Adipose tissue (tissue), 3 donors: ENCODE data around the gene TEX50. TPM values are rescaled to one million over a fixed set of nuclear protein-coding genes. Genes with fewer than 3 reads are reported as not detected.
"Not testable (repeated sequence)": the region's sequence is repeated elsewhere in the genome, so short reads cannot be mapped to it uniquely, and the experiment has no call there.

Experiments used
- H3K27ac ChIP-seq: one replicate; pipeline ENCODE4 v1.5.1; 2013; ENCODE audit warnings: low read depth, low read length
- WGBS, 3 donors: extraction: QIAGEN DNeasy Blood & Tissue Kit; methylation state at CpG; one replicate each; pipeline ENCODE4 v1.1.7; 2013; 5-methylcytosine and 5-hydroxymethylcytosine counted together
- polyA plus RNA-seq, 3 donors: library from polyadenylated mRNA; stranded (reverse); fragments of 200-250 nt; gene quantifications; one replicate each; pipeline ENCODE4 v1.2.3, GENCODE V29; 2013
- donor health status: healthy with polysubstance abuse.
- donor health status: Bipolar disorder and iron deficiency.
- donor health status: healthy.

Gene TEX50, protein sequence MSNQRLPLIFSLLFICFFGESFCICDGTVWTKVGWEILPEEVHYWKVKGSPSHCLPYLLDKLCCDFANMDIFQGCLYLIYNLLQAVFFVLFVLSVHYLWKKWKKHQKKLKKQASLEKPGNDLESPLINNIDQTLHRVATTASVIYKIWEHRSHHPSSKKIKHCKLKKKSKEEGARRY
- not detected for polyA plus RNA-seq

DNA sequence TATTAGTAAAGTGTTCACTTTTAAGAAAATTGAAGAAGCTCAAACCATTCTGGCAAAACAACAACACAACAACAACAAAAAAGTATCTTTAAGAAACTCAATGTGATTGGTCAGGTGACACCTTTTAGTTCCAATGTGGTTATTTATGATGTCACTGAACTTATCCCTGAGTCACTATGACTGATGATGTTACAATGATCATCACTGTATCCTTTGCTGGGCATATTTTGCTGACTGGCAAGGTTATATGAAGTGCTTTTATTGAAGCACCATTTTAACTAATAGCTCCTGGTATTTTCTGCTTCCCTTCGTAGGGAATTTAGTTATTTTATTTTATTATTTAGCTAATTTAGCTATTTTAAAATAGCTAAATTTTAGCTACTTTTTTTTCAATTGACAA is at the start of gene TEX50:
TEX50 (plus strand) TSS at position 223 of the 400 bp plus-strand sequence. CDS start 184 bp downstream, outside the sequence.
- 78 to 87% (median 81%) methylated on average over 1 of the region's 1 CpG for WGBS, 3 donors
- H3K27ac ChIP-seq: no peak within 1 kb of the TSS

DNA sequence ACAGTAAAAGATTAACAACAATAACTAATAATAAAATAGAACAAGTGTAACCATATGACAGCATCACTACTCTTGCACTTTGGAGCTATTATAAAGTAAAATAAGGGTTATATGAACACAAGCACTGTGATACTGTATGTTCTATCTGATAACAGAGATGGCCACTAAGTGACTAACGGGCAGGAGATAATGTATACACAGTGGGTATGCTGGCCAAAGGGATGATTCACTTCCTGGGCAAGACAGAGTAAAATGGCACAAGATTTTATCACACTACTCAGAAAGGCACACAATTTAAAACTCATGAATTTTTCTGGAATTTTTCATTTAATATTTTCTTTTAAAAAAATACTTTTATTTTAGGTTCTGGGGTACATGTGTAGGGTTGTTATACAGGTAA is 44.6 kb upstream of the TEX50 start:
- WGBS, 3 donors: 63 to 69% (median 69%) methylated on average over 1 of the region's 1 CpG
- H3K27ac ChIP-seq: no peak overlapping the region

DNA sequence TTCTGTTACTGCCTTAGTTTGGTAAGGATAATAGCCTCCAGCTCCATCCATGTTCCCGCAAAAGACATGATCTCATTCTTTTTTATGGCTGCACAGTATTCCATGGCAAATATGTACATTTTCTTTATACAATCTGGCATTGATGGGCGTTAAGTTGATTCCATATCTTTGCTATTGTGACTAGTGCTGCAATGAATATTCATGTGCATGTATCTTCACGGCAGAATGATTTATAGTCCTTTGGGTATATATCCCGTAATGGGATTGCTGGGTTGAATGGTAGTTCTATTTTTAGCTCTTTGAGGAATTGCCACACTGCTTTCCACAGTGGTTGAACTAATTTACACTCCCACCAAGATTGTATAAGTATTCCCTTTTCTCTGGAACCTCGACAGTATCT is 44.0 kb upstream of the TEX50 start:
- WGBS, 3 donors: 77 to 84% (median 79%) methylated on average over 5 of the region's 5 CpGs
- not testable (repeated sequence) for H3K27ac ChIP-seq

DNA sequence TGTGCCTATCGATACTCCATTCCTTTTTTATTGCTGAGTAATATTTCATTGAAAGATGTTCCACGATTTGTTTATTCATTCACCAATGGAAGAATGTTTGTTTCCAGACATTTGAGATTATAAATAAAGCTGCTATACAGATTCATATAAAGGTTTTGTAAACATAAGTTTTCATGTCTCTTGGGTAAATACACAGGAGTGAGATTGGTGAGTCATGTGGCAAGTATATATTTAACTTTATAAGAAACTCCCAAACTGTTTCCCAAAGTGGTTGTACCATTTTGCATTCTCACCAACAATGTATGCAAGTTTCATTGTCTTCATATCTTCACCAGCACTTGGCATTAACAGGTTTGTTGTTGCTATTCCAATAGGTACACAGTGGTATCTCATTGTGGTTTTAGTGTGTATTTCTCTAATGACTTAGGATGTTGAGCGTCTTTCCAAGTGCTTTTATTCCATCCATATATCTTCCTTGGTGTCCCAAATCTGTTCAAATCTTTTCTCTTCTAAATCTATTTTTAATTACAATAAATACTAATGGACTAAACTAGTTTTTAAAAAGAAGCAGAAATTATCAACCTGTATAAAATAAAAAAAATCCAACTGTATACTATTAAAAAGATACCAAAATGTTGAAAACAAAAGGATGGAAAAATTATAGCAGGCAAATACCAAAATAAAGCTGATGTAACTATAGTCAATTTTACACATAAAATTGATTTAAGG is 38.9 kb upstream of the TEX50 start:
- H3K27ac ChIP-seq: no peak overlapping the region
- 88 to 94% (median 91%) methylated on average over 3 of the region's 3 CpGs for WGBS, 3 donors

DNA sequence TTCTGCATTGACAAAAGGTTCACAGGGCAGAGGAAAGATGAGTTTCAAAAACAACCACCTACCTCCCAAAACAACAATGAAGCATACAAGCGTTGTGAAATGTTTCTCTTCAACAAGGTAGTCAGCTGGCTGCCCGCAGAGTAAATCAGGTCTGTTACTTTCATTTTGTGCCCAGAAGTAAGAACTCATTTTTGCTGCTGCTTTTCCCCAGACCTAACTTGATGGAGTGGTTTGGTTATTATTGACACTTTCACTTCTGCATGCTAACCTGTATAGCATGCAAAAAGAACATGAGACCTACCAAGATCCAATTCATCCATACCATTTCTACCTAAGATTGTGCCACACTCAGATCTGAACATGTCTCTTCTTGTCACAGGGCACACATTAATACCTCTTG is 33.5 kb upstream of the TEX50 start:
- WGBS, 3 donors: 84 to 94% (median 89%) methylated on average over 2 of the region's 2 CpGs
- H3K27ac ChIP-seq: no peak overlapping the region

DNA sequence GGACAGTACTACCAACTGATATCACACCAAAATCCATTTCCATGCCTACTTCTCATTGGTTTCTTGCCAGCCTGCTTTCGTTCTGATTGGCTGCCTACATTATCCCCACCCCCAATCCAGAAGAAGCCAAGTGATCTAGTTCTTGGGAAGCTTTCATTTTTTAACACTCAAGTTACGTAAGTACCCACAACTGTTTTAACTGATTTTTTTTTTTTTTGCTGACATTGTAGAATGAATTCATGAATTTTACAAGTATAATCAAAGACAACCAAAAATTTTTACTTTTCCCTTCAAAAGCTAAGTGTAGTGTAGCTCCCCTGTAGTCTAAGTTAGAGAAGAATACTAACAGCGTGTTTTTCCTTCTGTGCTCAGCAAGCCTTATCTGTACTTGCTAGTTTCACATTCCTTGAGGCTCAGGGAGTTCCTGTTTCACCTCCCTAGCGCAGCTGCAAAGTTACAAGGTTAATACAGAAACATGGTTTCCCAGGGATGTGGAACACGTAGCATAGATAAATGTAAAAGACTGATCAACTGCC is 32.0 kb upstream of the TEX50 start, which contains the start of gene SLC9C2:
SLC9C2 (minus strand) TSS at position 17 of the 536 bp plus-strand sequence. CDS start 1,296 bp downstream, outside the sequence.
- no peak within 1 kb of the TSS for H3K27ac ChIP-seq
- 19 to 30% (median 29%) methylated on average over 5 of the region's 5 CpGs for WGBS, 3 donors

DNA sequence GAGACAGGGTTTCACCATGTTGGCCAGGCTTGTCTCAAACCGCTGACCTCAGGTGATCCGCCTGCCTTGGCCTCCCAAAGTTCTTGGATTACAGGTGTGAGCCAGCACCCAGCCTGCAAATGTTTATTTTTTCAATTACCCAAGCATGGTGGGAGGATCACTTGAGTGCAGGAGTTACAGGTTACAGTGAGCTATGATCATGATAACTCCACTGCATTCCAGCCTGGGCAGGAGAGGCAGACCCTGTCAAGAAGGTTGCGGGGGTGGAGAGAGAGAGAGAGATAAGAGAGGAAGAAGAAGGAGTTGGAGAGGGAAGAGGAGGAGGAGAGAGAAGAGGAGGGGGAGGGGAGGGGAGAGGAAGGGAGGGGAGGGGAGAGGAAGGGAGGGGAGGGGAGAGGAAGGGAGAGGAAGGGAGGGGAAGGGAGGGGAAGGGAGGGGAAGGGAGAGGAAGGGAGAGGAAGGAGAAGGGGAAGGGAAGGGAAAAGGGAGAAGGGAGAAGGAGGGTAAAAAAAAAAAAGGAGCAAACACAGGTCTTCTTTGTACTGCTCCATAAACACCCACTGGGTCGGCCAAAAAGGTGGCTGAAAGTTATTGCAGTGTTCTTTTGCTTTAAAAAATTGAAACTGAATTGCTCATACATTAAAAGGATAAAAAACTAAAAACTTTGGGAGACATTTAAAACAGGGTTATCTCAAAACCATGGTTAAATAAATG is 26.5 kb upstream of the TEX50 start:
- 89 to 93% (median 89%) methylated on average over 4 of the region's 4 CpGs for WGBS, 3 donors
- H3K27ac ChIP-seq: no peak overlapping the region

DNA sequence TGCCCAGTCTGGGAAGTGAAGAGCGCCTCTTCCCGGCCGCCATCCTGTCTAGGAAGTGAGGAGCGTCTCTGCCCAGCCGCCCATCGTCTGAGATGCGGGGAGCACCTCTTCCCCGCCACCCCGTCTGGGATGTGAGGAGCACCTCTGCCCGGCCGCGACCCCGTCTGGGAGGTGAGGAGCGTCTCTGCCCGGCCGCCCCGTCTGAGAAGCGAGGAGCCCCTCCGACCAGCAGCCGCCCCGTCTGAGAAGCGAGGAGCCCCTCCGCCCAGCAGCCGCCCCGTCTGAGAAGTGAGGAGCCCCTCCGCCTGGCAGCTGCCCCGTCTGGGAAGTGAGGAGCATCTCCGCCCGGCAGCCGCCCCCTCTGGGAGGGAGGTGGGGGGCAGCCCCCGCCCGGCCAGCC is 22.1 kb upstream of the TEX50 start:
- not testable (repeated sequence) for H3K27ac ChIP-seq
- WGBS, 3 donors: 94 to 96% (median 94%) methylated on average over 28 to 32 of the region's 32 CpGs

DNA sequence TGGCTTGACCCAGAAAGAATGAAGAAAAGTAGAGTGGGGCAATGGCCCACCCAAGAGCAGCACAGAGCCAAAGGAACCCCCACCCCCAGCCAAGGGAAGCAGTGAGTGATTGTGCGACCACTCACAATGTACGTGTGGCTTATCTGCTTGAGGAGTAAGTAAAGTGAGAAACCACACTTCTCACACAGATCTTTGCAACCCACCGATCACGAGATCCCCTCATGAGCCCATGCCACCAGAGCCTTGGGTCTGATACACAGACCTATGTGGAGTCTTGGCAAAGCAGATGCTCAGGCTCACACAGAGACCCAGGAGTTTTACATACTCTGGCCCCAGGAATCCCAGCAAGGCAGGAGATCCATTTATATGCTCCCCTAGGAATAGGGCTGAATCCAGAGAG is 18.3 kb upstream of the TEX50 start:
- 87 to 93% (median 87%) methylated on average over 4 of the region's 4 CpGs for WGBS, 3 donors
- H3K27ac ChIP-seq: no peak overlapping the region

DNA sequence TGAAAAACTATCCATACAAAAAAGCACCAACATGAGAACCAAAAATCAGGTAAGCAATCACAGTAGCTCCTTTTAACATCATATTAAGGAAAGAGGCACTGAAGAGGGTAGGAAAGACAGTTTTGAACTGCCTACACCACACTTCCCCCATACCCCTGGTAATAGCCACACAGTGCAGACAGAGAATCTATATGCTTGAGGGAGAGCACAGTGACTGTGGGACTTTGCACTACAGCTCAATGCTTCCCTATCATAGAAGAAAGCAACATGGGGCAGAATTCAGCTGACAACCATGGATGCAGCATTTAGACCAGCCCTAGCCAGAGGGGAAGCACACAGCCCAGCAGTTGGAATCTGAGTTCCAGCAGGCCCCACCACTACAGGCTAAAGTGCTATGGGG is 7.9 kb upstream of the TEX50 start:
- no peak overlapping the region for H3K27ac ChIP-seq

DNA sequence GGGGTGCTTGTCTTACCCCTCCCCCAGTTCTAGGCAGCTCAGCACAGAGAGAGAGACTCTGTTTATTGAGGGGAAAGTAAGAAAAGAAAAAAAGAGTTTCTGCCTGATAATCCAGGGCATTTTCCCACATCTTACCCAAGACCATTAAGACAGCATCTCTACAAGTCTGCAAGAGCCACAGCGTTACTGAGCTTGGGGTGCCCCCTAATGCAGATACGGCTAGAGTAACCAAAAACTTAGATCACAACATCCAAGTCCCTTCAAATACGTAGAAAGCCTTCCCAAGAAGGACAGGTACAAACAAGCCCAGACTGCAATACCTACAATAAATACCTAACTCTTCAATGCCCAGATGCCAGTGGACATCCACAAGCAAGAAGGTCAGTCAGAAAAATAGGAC is 6.2 kb upstream of the TEX50 start:
- no peak overlapping the region for H3K27ac ChIP-seq
- WGBS, 3 donors: 91 to 99% (median 91%) methylated on average over 3 of the region's 3 CpGs

DNA sequence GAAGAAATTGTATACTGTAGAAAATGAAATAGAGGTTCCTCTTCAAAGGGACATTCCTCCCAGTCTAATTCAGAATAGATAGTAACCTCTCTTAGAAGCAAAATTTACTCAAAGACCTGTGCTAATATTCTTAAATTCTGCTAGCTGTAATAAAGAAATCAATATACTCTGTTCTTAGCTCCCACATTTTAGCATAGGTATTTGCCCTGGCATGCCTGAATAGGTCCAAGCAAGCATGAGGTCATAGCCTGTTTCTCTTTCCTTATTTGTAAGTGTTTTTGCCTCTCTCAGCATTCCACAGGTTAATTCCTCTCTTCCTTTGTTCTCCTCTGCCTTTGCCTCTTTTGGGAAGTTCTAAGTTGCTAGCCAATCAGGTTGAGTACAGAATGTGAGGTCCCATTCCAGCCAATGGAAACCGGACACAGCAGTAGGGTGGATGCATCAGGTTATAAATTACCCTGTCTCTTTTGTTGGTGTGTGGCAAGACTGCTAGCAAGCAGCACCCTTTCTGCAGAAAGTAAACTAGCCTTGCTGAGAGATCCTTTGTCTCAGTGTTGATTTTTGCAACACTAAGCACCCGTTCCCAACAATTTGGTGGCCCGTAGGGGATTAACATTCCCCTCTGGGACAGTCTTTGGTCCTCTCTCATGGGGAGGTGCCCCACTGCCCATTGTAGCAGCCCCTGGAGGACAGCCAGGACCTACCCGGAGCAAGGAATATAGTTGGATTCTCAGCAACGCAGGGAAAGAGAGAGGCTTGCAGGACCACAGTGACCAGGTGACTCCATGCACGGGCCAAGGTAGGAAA is 2.3 kb downstream of the TEX50 start:
- H3K27ac ChIP-seq: not testable (repeated sequence)
- 89 to 96% (median 90%) methylated on average over 6 of the region's 6 CpGs for WGBS, 3 donors

DNA sequence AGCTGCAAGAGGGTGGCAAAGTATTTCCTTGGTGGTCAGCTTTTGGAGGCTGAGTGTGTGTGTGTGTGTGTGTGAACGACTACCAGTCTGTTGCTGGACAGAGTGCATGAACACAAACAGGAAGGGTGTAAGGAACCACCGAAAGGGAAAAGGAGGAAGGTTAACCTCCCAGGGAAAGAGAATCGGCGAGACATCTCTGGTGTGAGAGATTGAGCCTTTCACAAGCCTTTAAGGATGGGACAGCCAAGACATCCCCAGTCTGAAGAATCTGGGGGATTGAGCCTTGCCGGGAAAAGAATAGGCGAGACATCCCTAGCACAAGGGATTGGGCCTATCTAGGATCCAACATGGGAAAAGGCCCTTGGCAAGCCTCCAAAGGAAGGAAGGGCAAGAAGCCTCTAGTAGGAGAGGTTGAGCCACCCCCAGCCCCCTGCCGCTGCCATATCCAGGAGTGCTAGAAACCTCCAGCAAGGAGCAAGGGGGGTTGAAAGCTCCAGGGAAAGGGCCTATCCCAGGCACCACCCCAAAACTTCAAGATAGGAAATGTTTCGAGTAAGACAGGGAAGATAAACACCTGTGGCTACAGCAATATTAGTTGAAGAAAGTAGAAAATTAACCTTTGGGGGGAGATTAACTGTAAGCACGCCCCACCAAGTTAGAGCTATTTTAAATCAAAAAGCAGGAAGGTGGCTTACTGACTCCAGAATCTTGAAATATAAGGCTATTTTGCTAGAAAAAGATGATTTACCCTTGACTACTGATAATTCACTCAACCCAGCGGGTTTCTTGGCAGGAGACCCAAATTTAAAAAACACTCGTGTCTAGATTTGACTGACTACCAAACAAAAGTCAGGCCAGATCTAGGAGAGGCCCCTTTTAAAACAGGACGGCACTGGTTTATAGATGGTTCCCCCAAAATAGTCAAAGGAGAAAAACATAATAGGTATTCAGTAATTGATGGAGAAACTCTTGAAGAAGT is 3.2 kb downstream of the TEX50 start:
- 59 to 87% (median 85%) methylated on average over 12 of the region's 12 CpGs for WGBS, 3 donors
- H3K27ac ChIP-seq: no peak overlapping the region

DNA sequence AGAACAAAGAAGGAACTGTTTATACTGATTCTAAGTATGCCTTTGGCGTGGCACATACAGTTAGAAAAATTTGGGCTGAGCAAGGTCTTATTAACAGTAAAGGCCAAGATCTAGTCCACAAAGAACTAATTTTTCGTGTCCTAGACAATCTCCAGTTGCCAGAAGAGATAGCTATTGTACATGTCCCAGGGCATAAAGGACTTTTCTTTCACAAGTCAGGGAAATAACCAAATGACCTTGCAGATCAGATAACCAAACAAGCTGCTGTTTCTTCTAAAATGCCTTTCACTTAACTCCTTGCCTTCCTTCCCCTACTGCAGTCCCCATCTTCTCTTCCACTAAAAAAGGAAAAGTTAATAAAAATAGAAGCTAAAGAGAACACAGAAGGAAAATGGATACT is 4.0 kb downstream of the TEX50 start:
- H3K27ac ChIP-seq: no peak overlapping the region
- 16 to 68% (median 60%) methylated on average over 2 of the region's 2 CpGs for WGBS, 3 donors

DNA sequence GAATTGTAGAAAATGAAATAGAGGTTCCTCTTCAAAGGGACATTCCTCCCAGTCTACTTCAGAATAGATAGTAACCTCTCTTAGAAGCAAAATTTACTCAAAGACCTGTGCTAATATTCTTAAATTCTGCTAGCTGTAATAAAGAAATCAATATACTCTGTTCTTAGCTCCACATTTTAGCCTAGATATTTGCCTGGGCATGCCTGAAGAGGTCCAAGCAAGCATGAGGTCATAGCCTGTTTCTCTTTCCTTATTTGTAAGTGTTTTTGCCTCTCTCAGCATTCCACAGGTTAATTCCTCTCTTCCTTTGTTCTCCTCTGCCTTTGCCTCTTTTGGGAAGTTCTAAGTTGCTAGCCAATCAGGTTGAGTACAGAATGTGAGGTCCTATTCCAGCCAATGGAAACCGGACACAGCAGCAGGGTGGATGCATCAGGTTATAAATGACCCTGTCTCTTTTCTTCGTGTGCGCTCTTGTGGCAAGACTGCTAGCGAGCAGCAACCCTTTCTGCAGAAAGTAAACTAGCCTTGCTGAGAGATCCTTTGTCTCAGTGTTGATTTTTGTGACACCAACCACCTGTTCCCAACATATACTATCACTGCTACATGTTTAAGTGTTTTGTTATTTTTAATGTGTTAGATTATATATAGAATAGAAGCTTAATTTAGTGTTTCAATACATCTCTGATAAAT is 7.5 kb downstream of the TEX50 start:
- 93 to 97% (median 95%) methylated on average over 4 of the region's 4 CpGs for WGBS, 3 donors

DNA sequence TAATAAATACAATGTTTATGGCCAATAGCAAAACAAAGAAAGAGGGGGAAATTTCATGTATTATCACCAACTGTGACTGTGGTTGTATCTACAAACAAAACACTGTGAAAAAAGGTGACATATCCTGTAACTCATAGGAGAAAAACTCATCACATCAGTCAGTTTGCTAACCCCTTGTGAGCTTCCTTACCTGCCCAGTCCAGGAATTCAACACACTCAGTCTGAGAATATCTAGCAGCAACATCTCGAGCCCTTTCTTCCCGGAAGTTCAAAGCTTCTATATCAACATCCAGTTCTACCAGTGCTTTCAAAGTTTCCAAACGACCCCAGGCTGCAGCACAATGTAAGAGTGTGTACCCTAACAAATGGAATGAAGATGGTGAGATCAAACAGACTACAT is 11.5 kb downstream of the TEX50 start:
- WGBS, 3 donors: 69 to 75% (median 73%) methylated on average over 3 of the region's 3 CpGs
- no peak overlapping the region for H3K27ac ChIP-seq

More for the DNA sequence above, 7.5 kb downstream of the TEX50 start:
- H3K27ac ChIP-seq: not testable (repeated sequence)
